AG08396 (cell line): Measurements from ENCODE around the gene PATZ1.

ENCODE experiments used
- DNase-seq: peaks from one replicate; pipeline ENCODE4 v3.0.0; 2012; ENCODE audit warnings: low spot score, mixed read lengths

PATZ1 gene

GRCh38 chr22:31282748-31283468, 63.2 kb downstream of the PATZ1 start:
- DNase-seq = no peak

DNA sequence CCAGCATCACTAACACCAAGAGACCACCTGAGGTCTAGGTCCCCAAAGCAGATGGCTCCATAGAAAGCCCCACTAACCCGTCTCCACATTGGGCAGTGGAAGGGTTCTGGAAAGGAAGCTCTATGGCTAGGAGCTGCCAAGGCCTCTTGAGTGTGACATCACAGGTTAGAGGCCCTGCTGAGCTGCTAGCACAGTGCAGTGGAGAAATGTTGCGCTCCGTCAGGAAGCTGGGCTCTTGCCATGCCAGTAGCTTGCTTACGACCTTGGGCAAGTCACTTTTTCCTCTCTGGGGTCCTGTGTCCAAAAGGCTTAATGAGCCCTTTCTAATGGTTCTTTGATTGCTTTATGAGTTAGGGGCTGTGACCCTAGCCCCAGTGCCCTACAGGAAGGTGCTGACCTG, 64.4 kb downstream of the PATZ1 start:
- no peak for DNase-seq

DNA sequence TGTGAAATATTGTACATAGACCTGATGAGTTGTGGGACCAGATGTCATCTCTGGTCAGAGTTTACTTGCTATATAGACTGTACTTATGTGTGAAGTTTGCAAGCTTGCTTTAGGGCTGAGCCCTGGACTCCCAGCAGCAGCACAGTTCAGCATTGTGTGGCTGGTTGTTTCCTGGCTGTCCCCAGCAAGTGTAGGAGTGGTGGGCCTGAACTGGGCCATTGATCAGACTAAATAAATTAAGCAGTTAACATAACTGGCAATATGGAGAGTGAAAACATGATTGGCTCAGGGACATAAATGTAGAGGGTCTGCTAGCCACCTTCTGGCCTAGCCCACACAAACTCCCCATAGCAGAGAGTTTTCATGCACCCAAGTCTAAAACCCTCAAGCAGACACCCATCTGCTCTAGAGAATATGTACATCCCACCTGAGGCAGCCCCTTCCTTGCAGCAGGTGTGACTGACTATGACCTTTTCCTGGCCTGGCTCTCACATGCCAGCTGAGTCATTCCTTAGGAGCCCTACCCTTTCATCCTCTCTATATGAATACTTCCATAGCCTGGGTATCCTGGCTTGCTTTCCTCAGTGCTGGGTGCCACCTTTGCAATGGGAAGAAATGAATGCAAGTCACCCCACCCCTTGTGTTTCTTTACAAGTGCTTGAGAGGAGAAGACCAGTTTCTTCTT, 66.2 kb downstream of the PATZ1 start:
- DNase-seq = no peak

DNA sequence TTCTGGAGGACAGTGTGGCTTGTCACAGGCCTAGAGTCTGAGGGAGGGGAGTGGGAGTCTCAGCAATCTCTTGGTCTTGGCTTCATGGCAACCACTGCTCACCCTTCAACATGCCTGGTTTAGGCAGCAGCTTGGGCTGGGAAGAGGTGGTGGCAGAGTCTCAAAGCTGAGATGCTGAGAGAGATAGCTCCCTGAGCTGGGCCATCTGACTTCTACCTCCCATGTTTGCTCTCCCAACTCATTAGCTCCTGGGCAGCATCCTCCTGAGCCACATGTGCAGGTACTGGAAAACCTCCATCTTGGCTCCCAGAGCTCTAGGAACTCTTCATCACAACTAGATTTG, 66.8 kb downstream of the PATZ1 start:
- no peak for DNase-seq

- no peak for DNase-seq
Measured at GRCh38 chr22:31278626-31279326, 67.4 kb downstream of the PATZ1 start.

GRCh38 chr22:31278151-31278621, 68.0 kb downstream of the PATZ1 start:
- DNase-seq = no peak

DNA sequence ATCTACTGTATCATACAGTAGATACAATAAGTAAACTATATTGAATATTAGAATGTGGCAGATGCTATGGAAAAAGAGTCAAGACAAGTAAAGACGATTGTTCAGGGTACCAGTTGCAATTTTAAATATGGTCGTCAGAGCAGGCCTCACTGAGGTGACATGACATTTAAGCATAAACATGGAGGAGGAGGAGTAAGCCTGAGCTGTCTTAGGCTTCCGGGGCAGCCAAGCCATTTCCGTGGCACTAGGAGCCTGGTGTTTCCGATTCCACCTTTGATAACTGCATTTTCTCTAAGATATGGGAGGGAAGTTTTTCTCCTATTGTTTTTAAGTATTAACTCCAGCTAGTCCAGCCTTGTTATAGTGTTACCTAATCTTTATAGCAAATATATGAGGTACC, 68.4 kb downstream of the PATZ1 start:
- DNase-seq = no peak

DNA sequence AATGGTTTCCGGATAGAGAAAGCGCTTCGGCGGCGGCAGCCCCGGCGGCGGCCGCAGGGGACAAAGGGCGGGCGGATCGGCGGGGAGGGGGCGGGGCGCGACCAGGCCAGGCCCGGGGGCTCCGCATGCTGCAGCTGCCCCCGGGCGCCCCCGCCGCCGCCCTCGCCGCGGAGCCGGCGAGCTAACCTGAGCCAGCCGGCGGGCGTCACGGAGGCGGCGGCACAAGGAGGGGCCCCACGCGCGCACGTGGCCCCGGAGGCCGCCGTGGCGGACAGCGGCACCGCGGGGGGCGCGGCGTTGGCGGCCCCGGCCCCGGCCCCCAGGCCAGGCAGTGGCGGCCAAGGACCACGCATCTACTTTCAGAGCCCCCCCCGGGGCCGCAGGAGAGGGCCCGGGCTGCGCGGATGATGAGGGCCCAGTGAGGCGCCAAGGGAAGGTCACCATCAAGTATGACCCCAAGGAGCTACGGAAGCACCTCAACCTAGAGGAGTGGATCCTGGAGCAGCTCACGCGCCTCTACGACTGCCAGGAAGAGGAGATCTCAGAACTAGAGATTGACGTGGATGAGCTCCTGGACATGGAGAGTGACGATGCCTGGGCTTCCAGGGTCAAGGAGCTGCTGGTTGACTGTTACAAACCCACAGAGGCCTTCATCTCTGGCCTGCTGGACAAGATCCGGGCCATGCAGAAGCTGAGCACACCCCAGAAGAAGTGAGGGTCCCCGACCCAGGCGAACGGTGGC, 69.5 kb downstream of the PATZ1 start:
- no peak for DNase-seq
